HepG2 (cell line): ENCODE data around the gene PRPF38B. TPM values are rescaled to one million over a fixed set of nuclear protein-coding genes. Genes with fewer than 3 reads are reported as not detected.

Experiments used
- ASH2L ChIP-seq: fragments of 300-600, 200-600 bp; sonication (generic); IDR thresholded peaks from 2 replicates; pipeline ENCODE4 v1.7.0; 2017; ENCODE audit warnings: low read depth, mild to moderate bottlenecking, moderate library complexity, mixed read lengths, low read length; ENCODE audit not compliant: insufficient read length
- ATF7-NPFF ChIP-seq: sonication (generic); formaldehyde crosslinking; IDR thresholded peaks from 2 replicates; pipeline ENCODE4 v1.8.1; 2023; ENCODE audit warnings: mild to moderate bottlenecking, low read depth, missing genetic modification reagents, moderate library complexity
- CENPX ChIP-seq: sonication (generic); formaldehyde crosslinking; IDR thresholded peaks from 2 replicates; pipeline ENCODE4 v1.9.0; 2021; ENCODE audit warnings: mild to moderate bottlenecking, missing genetic modification reagents, moderate library complexity
- CREM ChIP-seq, 2 experiments: sonication (generic) in 1 of 2; formaldehyde crosslinking in 1 of 2; IDR thresholded peaks; 2 replicates each; pipeline versions ENCODE4 v1.4.0 to v1.6.1; 2016 to 2020; ENCODE audit warnings: antibody characterized with exemption in 1 of 2, mild to moderate bottlenecking in 1 of 2, missing genetic modification reagents in 1 of 2
- EEA1 ChIP-seq: sonication (generic); formaldehyde crosslinking; IDR thresholded peaks from 2 replicates; pipeline ENCODE4 v1.5.1; 2020; ENCODE audit warnings: mild to moderate bottlenecking, missing genetic modification reagents, borderline replicate concordance
- HNF4A ChIP-seq: sonication (generic); formaldehyde crosslinking; IDR thresholded peaks from 2 replicates; pipeline ENCODE4 v1.4.0; 2020; ENCODE audit warnings: missing genetic modification reagents
- KDM4B ChIP-seq: sonication (generic); formaldehyde crosslinking; IDR thresholded peaks from 2 replicates; pipeline ENCODE4 v1.4.0; 2020; ENCODE audit warnings: missing genetic modification reagents
- POGZ ChIP-seq: sonication (generic); formaldehyde crosslinking; IDR thresholded peaks from 2 replicates; pipeline ENCODE4 v1.4.0; 2020; ENCODE audit warnings: mild to moderate bottlenecking, missing genetic modification reagents
- POLR2G ChIP-seq: fragments of 200-400 bp; formaldehyde crosslinking; IDR thresholded peaks from 2 replicates; pipeline ENCODE4 v1.6.1; 2018; ENCODE audit warnings: mild to moderate bottlenecking, low read depth, low read length, moderate library complexity
- REPIN1 ChIP-seq: sonication (generic); formaldehyde crosslinking; IDR thresholded peaks from 2 replicates; pipeline ENCODE4 v1.8.0; 2022; ENCODE audit warnings: missing genetic modification reagents, low read depth, mild to moderate bottlenecking, borderline replicate concordance
- SAP130 ChIP-seq: IDR thresholded peaks from 2 replicates; pipeline ENCODE4 v1.6.1; 2016; ENCODE audit warnings: low read depth
- YEATS4 ChIP-seq: sonication (generic); formaldehyde crosslinking; IDR thresholded peaks from 2 replicates; pipeline ENCODE4 v1.4.0; 2020; ENCODE audit warnings: missing genetic modification reagents, borderline replicate concordance
- ZNF101 ChIP-seq: sonication (generic); formaldehyde crosslinking; IDR thresholded peaks from 2 replicates; pipeline ENCODE4 v1.4.0; 2020; ENCODE audit warnings: mild to moderate bottlenecking, low read depth, missing genetic modification reagents, borderline replicate concordance
- ZNF280D ChIP-seq: sonication (generic); formaldehyde crosslinking; IDR thresholded peaks from 2 replicates; pipeline ENCODE4 v1.5.1; 2020; ENCODE audit warnings: mild to moderate bottlenecking, missing genetic modification reagents
- ZNF619 ChIP-seq: sonication (generic); formaldehyde crosslinking; IDR thresholded peaks from 2 replicates; pipeline ENCODE4 v1.4.0; 2020; ENCODE audit warnings: mild to moderate bottlenecking, missing genetic modification reagents
- ZNF792 ChIP-seq: IDR thresholded peaks from 2 replicates; pipeline ENCODE4 v1.6.1; 2016
- polyA plus RNA-seq, 8 experiments: library from polyadenylated mRNA; depleted of rRNA in 3 of 8; stranded (reverse) in 7 of 8; unstranded in 1 of 8; fragments of >200 nt; fragmentation: Illumina TruSeq in 4 of 8; extraction: Trizol in 4 of 8; gene quantifications; 2 replicates each; pipeline versions ENCODE4 v1.2.1 to v1.2.3, GENCODE V29; 2011 to 2016; ENCODE audit warnings: low read depth in 4 of 8, missing spikeins in 1 of 8, mixed read lengths in 1 of 8; ENCODE audit not compliant: insufficient read depth in 1 of 8
- total RNA-seq, 5 experiments: library from RNA; depleted of rRNA; stranded (reverse); fragments of >200 nt; fragmentation: Illumina TruSeq; extraction: Trizol; gene quantifications; 2 replicates each; pipeline ENCODE4 v1.2.3, GENCODE V29; 2016; ENCODE audit warnings: low read depth in 1 of 5
- TF ChIP-seq, protein P1 (sequence below): sonication (generic); formaldehyde crosslinking; IDR thresholded peaks from 2 replicates; pipeline ENCODE4 v1.8.1; 2023; ENCODE audit warnings: mild to moderate bottlenecking, moderate library complexity, missing genetic modification reagents
- TF ChIP-seq, protein P2 (sequence below): IDR thresholded peaks from 2 replicates; pipeline ENCODE4 v1.6.1; 2016; ENCODE audit warnings: missing genetic modification reagents, missing compliant biosample characterization
- TF ChIP-seq, protein P3 (sequence below): sonication (generic); formaldehyde crosslinking; conservative IDR thresholded peaks from 2 replicates; pipeline ENCODE4 v1.4.0; 2020; ENCODE audit warnings: mild to moderate bottlenecking, missing genetic modification reagents, moderate library complexity
- TF ChIP-seq, protein P4 (sequence below): IDR thresholded peaks from 2 replicates; pipeline ENCODE4 v1.6.1; 2016; ENCODE audit warnings: missing compliant biosample characterization, missing genetic modification reagents, borderline replicate concordance

The PRPF38B gene
- total and polyA plus RNA-seq, 2 of the 13 experiments (the other 11 are each of a cell fraction or from before 2014, with no cell fraction given): 25.7 to 29.7 TPM

DNA sequence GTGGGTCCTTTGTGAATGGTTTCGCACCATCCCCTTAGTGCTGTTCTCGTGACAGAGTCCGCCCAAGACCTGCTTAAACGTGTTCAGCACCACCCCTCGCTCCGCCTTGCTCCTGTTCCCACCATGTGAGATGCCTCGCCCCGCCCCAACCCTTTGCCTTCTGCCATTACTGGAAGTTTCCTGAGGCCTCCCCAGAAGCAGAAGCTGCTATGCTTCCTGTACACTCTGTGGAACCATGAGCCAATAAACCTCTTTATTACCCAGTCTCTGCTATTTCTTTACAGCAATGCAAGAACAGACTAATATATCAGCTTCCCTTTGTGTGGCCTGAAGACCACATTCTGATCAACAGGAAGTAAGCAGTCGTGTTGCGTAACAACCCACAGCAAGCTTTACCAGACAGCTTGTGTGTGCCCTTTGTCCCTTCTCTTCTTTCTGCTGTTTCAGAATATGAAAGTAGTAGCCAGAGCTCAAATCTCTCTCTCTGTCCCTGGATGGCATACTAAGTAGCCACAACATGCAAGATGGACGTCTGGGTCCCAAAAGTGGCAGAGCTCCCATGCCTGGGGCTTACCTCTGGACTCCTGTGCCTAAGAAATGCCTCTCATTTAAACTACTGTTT, 45.4 kb upstream of the PRPF38B start (continued):
- peak; percentile 68; the same call in 1 of the 2 replicates for TF ChIP-seq ZNF280D (CRISPR knock-in tag)
- TF ChIP-seq, protein P1, sequence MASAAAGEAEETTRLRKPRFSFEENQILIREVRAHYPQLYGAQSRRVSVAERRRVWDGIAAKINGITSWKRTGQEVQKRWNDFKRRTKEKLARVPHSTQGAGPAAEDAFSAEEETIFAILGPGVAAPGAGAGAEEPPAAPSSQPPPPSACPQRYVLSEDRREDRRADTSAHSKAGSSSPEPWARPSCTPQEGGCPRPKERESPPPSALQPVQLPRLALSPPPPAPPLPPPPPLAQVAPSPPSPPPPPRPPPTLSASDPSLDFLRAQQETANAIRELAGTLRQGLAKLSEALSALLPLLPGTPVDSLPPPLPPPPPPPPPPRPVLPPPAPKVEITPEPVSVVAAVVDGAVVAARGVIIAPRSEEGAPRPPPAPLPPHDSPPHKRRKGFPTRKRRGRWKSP (CRISPR knock-in tag): no peak
- TF ChIP-seq ZNF792 (CRISPR knock-in tag): peak; percentile 87; the same call in 1 of the 2 replicates
- TF ChIP-seq HNF4A: peak; percentile 90
- TF ChIP-seq CENPX: no peak
- TF ChIP-seq KDM4B (CRISPR knock-in tag): peak; percentile 65; the same call in 1 of the 2 replicates
- no peak for TF ChIP-seq EEA1 (CRISPR knock-in tag)
- 0 out of 2 replicates have a peak, but pooled peaks have one; percentile 28 for TF ChIP-seq POLR2G
- no peak for TF ChIP-seq ZNF101
- TF ChIP-seq, protein P2, sequence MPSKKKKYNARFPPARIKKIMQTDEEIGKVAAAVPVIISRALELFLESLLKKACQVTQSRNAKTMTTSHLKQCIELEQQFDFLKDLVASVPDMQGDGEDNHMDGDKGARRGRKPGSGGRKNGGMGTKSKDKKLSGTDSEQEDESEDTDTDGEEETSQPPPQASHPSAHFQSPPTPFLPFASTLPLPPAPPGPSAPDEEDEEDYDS (CRISPR knock-in tag): peak; percentile 56; the same call in 1 of the 2 replicates
- 0 out of 2 replicates have a peak, but pooled peaks have one; percentile 22 for TF ChIP-seq CREM (IDR thresholded peaks at IDR 0.05)
- no peak for TF ChIP-seq CREM (CRISPR knock-in tag; IDR thresholded peaks at IDR 0.05)
- peak; percentile 77 for TF ChIP-seq SAP130 (CRISPR knock-in tag)
- TF ChIP-seq, protein P3, sequence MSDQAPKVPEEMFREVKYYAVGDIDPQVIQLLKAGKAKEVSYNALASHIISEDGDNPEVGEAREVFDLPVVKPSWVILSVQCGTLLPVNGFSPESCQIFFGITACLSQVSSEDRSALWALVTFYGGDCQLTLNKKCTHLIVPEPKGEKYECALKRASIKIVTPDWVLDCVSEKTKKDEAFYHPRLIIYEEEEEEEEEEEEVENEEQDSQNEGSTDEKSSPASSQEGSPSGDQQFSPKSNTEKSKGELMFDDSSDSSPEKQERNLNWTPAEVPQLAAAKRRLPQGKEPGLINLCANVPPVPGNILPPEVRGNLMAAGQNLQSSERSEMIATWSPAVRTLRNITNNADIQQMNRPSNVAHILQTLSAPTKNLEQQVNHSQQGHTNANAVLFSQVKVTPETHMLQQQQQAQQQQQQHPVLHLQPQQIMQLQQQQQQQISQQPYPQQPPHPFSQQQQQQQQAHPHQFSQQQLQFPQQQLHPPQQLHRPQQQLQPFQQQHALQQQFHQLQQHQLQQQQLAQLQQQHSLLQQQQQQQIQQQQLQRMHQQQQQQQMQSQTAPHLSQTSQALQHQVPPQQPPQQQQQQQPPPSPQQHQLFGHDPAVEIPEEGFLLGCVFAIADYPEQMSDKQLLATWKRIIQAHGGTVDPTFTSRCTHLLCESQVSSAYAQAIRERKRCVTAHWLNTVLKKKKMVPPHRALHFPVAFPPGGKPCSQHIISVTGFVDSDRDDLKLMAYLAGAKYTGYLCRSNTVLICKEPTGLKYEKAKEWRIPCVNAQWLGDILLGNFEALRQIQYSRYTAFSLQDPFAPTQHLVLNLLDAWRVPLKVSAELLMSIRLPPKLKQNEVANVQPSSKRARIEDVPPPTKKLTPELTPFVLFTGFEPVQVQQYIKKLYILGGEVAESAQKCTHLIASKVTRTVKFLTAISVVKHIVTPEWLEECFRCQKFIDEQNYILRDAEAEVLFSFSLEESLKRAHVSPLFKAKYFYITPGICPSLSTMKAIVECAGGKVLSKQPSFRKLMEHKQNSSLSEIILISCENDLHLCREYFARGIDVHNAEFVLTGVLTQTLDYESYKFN (CRISPR knock-in tag): peak; percentile 83
- TF ChIP-seq YEATS4 (CRISPR knock-in tag): peak; percentile 27; the same call in 1 of the 2 replicates
- TF ChIP-seq REPIN1 (CRISPR knock-in tag): 0 out of 2 replicates have a peak, but pooled peaks have one; percentile 36
- TF ChIP-seq ZNF619 (CRISPR knock-in tag): no peak
- TF ChIP-seq, protein P4, sequence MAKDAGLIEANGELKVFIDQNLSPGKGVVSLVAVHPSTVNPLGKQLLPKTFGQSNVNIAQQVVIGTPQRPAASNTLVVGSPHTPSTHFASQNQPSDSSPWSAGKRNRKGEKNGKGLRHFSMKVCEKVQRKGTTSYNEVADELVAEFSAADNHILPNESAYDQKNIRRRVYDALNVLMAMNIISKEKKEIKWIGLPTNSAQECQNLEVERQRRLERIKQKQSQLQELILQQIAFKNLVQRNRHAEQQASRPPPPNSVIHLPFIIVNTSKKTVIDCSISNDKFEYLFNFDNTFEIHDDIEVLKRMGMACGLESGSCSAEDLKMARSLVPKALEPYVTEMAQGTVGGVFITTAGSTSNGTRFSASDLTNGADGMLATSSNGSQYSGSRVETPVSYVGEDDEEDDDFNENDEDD (CRISPR knock-in tag): 0 out of 2 replicates have a peak, but pooled peaks have one; percentile 21
- peak; percentile 76 for TF ChIP-seq POGZ (CRISPR knock-in tag)
- TF ChIP-seq ASH2L: peak; percentile 16
- TF ChIP-seq ATF7-NPFF (CRISPR knock-in tag): no peak
